Vagina (tissue), 2 donors: Measurements from ENCODE around the gene CDK5RAP3. TPM values are rescaled to one million over a fixed set of nuclear protein-coding genes. Genes with fewer than 3 reads are reported as not detected.

Source experiments
- DNase-seq, 2 donors: peaks; one replicate each; pipeline ENCODE4 v3.0.0-alpha.2; 2017; ENCODE audit errors: extremely low spot score in 2 of 2
- H3K27ac ChIP-seq: fragments of 200-600 bp; sonication (generic); one replicate; pipeline ENCODE4 v1.5.1; 2019
- H3K27me3 ChIP-seq: fragments of 200-600 bp; sonication (generic); one replicate; pipeline ENCODE4 v1.5.1; 2019
- H3K36me3 ChIP-seq, 2 donors: fragments of 200-600 bp; sonication (generic); one replicate each; pipeline ENCODE4 v1.5.1; 2017 to 2019
- H3K4me1 ChIP-seq: fragments of 200-600 bp; sonication (generic); one replicate; pipeline ENCODE4 v1.5.1; 2019
- H3K4me3 ChIP-seq, 2 donors: fragments of 200-600 bp; sonication (generic); 1 replicate in 1 of 2; 2 replicates in 1 of 2; pipeline ENCODE4 v1.5.1; 2016 to 2019
- H3K9me3 ChIP-seq: fragments of 200-600 bp; sonication (generic); one replicate; pipeline ENCODE4 v1.5.1; 2019
- CTCF ChIP-seq, 3 experiments: fragments of 450-650 bp in 2 of 3; fragments of 200-600 bp in 1 of 3; sonication (generic) in 1 of 3; IDR thresholded peaks; one replicate each; pipeline ENCODE4 v1.5.1; 2017 to 2019; ENCODE audit warnings: antibody characterized with exemption in 3 of 3, mild to moderate bottlenecking in 2 of 3, moderate library complexity in 2 of 3
- POLR2A ChIP-seq, 2 donors: fragments of 450-650 bp; IDR thresholded peaks; one replicate each; pipeline ENCODE4 v1.6.1; 2017; ENCODE audit warnings: antibody characterized with exemption in 2 of 2, mild to moderate bottlenecking in 2 of 2, moderate library complexity in 2 of 2
- POLR2AphosphoS5 ChIP-seq, 2 donors: sonication (generic); formaldehyde crosslinking; IDR thresholded peaks; one replicate each; pipeline ENCODE4 v1.9.0; 2017; ENCODE audit warnings: antibody characterized with exemption in 2 of 2, mild to moderate bottlenecking in 2 of 2, low read depth in 1 of 2; ENCODE audit not compliant: insufficient read depth in 1 of 2
- intact Hi-C: fragments of 100-400 bp; cut with DNase I; formaldehyde crosslinking; loops from one replicate; pipeline ENCODE4 v1.15.1; 2023
- total RNA-seq: library from RNA; depleted of rRNA; stranded (reverse); fragments of >200 nt; gene quantifications from one replicate; pipeline ENCODE4 v1.2.3, GENCODE V29; 2016

The CDK5RAP3 gene
- total RNA-seq, 1 donor from 2014 or later, result 144 TPM

DNA sequence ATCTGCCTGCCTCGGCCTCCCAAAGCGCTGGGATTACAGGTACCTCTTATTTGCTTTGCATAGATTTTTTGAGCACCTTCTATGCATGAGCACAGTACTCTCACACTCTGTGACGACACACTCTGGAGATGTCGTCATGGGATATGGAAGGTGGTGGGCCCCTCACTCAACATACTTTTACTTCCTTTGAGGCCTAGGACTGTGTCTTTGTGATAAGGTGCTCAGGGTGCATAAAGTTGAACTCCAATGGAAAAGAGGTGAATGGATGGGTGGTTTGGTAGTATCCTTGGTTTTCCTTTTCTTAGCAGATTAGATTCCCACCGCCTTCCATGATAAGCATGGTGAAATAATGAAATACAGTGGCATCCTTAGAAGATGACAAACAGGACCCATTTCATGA, 6.1 kb upstream of the CDK5RAP3 start:
- intact Hi-C loops, result no loop called here

GRCh38 chr17:47966079-47966519, 4.8 kb upstream of the CDK5RAP3 start:
- H3K4me1 ChIP-seq, result peaks cover 35% of the 10 kb centered on the region
- no peaks in the 10 kb centered on the region for H3K36me3 ChIP-seq
- TF ChIP-seq POLR2AphosphoS5 (IDR thresholded peaks at IDR 0.05; ENCODE audit: insufficient read depth in 1 of 2, low read depth in 1 of 2) (peak in 1 of 2 donors; percentile 10), CTCF (IDR thresholded peaks at IDR 0.05) (no peak)
- H3K9me3 ChIP-seq, result no peaks in the 10 kb centered on the region
- intact Hi-C loops, result no loop called here
- peak overlapping the region; percentile 39 for H3K27ac ChIP-seq
- no peak for DNase-seq
- no peaks in the 10 kb centered on the region for H3K27me3 ChIP-seq
- no peak overlapping the region for H3K4me3 ChIP-seq

More for the DNA sequence above, 6.1 kb upstream of the CDK5RAP3 start:
- DNase-seq, result no peak
- TF ChIP-seq POLR2A (IDR thresholded peaks at IDR 0.05) (no peak), CTCF (IDR thresholded peaks at IDR 0.05) (no peak), POLR2AphosphoS5 (IDR thresholded peaks at IDR 0.05; ENCODE audit: insufficient read depth in 1 of 2, low read depth in 1 of 2) (no peak)
- Histone ChIP-seq H3K4me1 (peaks cover 28% of the 10 kb centered on the region), H3K9me3 (no peaks in the 10 kb centered on the region), H3K36me3 (no peaks in the 10 kb centered on the region), H3K27ac (no peak overlapping the region), H3K4me3 (no peak overlapping the region), H3K27me3 (no peaks in the 10 kb centered on the region)

GRCh38 chr17:47967607-47968252, 3.2 kb upstream of the CDK5RAP3 start:
- intact Hi-C loops, result no loop called here
- peak in 1 of 2 donors; percentile 15 for TF ChIP-seq POLR2AphosphoS5 (IDR thresholded peaks at IDR 0.05; ENCODE audit: insufficient read depth in 1 of 2, low read depth in 1 of 2)
- no peak for TF ChIP-seq POLR2A (IDR thresholded peaks at IDR 0.05)
- no peak for TF ChIP-seq CTCF (IDR thresholded peaks at IDR 0.05)
- DNase-seq, result no peak
- no peak overlapping the region for H3K27ac ChIP-seq
- no peaks in the 10 kb centered on the region for H3K27me3 ChIP-seq
- peaks cover 50% of the 10 kb centered on the region for H3K4me1 ChIP-seq
- no peaks in the 10 kb centered on the region for H3K9me3 ChIP-seq
- no peaks in the 10 kb centered on the region for H3K36me3 ChIP-seq
- no peak overlapping the region for H3K4me3 ChIP-seq

DNA sequence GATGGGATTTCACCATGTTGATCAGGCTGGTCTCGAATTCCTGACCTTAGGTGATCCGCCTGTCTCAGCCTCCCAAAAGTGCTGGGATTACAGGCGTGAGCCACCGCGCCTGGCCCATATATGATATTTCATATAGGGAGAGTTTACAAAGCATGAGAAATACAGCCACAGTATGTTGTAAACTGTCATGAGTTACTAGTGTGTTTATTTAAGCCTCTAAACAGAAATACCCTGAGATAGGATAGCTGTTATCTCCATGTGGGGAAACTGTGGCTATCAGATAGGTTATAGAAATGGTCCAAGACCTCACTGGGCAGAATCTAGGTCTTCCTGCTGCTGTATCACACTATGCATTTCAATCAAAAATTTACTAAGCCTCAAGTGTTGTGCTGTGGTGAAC, 2.1 kb upstream of the CDK5RAP3 start:
- H3K36me3 ChIP-seq, result peaks cover 0 to 3% of the 10 kb centered on the region in 2 donors

More for the DNA sequence above, 2.1 kb upstream of the CDK5RAP3 start:
- Histone ChIP-seq H3K4me3 (no peak overlapping the region), H3K4me1 (peaks cover 50% of the 10 kb centered on the region), H3K27me3 (no peaks in the 10 kb centered on the region), H3K9me3 (no peaks in the 10 kb centered on the region), H3K27ac (no peak overlapping the region)
- no peak for TF ChIP-seq CTCF (IDR thresholded peaks at IDR 0.05)
- TF ChIP-seq POLR2AphosphoS5 (IDR thresholded peaks at IDR 0.05; ENCODE audit: insufficient read depth in 1 of 2, low read depth in 1 of 2), result no peak
- no peak for DNase-seq
- intact Hi-C loops, result no loop called here
